SK-N-SH treated with all-trans-retinoic acid at 6 μM for 48 hours (cell line): ENCODE results near the gene MPPED2.

Experiments used
- ATAC-seq: fragments of 200-7000 bp; cut with Tn5 transposase; 3 replicates; pipeline ENCODE4 v1.9.1; 2020; ENCODE audit warnings: mild to moderate bottlenecking, moderate library complexity
- ARNTL ChIP-seq: fragments of 450-650 bp; formaldehyde crosslinking; IDR thresholded peaks from 2 replicates; pipeline ENCODE4 v1.5.0; 2020; ENCODE audit warnings: low read depth, mild to moderate bottlenecking, moderate library complexity, borderline replicate concordance
- BACH2 ChIP-seq: fragments of 250-450 bp; sonication (Bioruptor Pico); IDR thresholded peaks from 2 replicates; pipeline ENCODE4 v1.9.0; 2021; ENCODE audit warnings: mild to moderate bottlenecking, borderline replicate concordance
- CSDC2 ChIP-seq: fragments of 250-450 bp; sonication (Bioruptor Pico); IDR thresholded peaks from 2 replicates; pipeline ENCODE4 v1.5.0; 2020; ENCODE audit warnings: mild to moderate bottlenecking, moderate library complexity
- ESRRG ChIP-seq: fragments of 250-450 bp; sonication (Bioruptor Pico); IDR thresholded peaks from 2 replicates; pipeline ENCODE4 v1.6.1; 2021; ENCODE audit warnings: mild to moderate bottlenecking
- GLIS3 ChIP-seq: fragments of 250-450 bp; sonication (Bioruptor Pico); IDR thresholded peaks from 2 replicates; pipeline ENCODE4 v1.5.0; 2020; ENCODE audit warnings: mild to moderate bottlenecking, moderate library complexity
- POU6F1 ChIP-seq: fragments of 250-450 bp; sonication (Bioruptor Pico); IDR thresholded peaks from 2 replicates; pipeline ENCODE4 v1.8.0; 2021; ENCODE audit warnings: low read depth, mild to moderate bottlenecking, moderate library complexity, borderline replicate concordance
- PPARA ChIP-seq: fragments of 250-450 bp; sonication (Bioruptor Pico); IDR thresholded peaks from 2 replicates; pipeline ENCODE4 v1.5.0; 2020; ENCODE audit warnings: mild to moderate bottlenecking, borderline replicate concordance
- RARB ChIP-seq: fragments of 250-450 bp; sonication (Bioruptor Pico); IDR thresholded peaks from 2 replicates; pipeline ENCODE4 v1.8.0; 2021; ENCODE audit warnings: mild to moderate bottlenecking, moderate library complexity
- SNAI2 ChIP-seq: fragments of 250-450 bp; sonication (Bioruptor Pico); IDR thresholded peaks from 2 replicates; pipeline ENCODE4 v1.5.0; 2020; ENCODE audit warnings: mild to moderate bottlenecking, moderate library complexity
- TCF4 ChIP-seq: fragments of 250-450 bp; sonication (Bioruptor Pico); IDR thresholded peaks from 2 replicates; pipeline ENCODE4 v1.8.0; 2021; ENCODE audit warnings: mild to moderate bottlenecking, moderate library complexity, borderline replicate concordance
- TOX ChIP-seq: fragments of 250-450 bp; sonication (Bioruptor Pico); IDR thresholded peaks from 2 replicates; pipeline ENCODE4 v1.8.0; 2021; ENCODE audit warnings: mild to moderate bottlenecking, moderate library complexity, borderline replicate concordance
- ZFP3 ChIP-seq: fragments of 250-450 bp; sonication (Bioruptor Pico); IDR thresholded peaks from 2 replicates; pipeline ENCODE4 v1.5.0; 2020; ENCODE audit warnings: mild to moderate bottlenecking, moderate library complexity
- ZFP30 ChIP-seq: fragments of 450-650 bp; formaldehyde crosslinking; IDR thresholded peaks from 2 replicates; pipeline ENCODE4 v1.5.0; 2022; ENCODE audit warnings: mild to moderate bottlenecking, moderate library complexity
- ZNF565 ChIP-seq: fragments of 450-650 bp; formaldehyde crosslinking; conservative IDR thresholded peaks from 2 replicates; pipeline ENCODE4 v1.5.0; 2020; ENCODE audit warnings: low read depth, mild to moderate bottlenecking, moderate library complexity
- ZNF70 ChIP-seq: fragments of 450-650 bp; formaldehyde crosslinking; IDR thresholded peaks from 2 replicates; pipeline ENCODE4 v1.5.0; 2020; ENCODE audit warnings: mild to moderate bottlenecking, moderate library complexity
- ZNF8 ChIP-seq: fragments of 450-650 bp; formaldehyde crosslinking; IDR thresholded peaks from 2 replicates; pipeline ENCODE4 v1.5.0; 2020; ENCODE audit warnings: mild to moderate bottlenecking, moderate library complexity
- TF ChIP-seq, protein P1 (sequence below): fragments of 250-450 bp; sonication (Bioruptor Pico); IDR thresholded peaks from 2 replicates; pipeline ENCODE4 v1.5.0; 2020; ENCODE audit warnings: mild to moderate bottlenecking, moderate library complexity
- TF ChIP-seq, protein P2 (sequence below): fragments of 250-450 bp; sonication (Bioruptor Pico); IDR thresholded peaks from 2 replicates; pipeline ENCODE4 v1.5.1; 2021; ENCODE audit warnings: mild to moderate bottlenecking, moderate library complexity

Gene MPPED2

GRCh38 chr11:30535818-30536217 lies 50.3 kb downstream of the MPPED2 start:
- ATAC-seq, result no peak
- TF ChIP-seq, protein P1, sequence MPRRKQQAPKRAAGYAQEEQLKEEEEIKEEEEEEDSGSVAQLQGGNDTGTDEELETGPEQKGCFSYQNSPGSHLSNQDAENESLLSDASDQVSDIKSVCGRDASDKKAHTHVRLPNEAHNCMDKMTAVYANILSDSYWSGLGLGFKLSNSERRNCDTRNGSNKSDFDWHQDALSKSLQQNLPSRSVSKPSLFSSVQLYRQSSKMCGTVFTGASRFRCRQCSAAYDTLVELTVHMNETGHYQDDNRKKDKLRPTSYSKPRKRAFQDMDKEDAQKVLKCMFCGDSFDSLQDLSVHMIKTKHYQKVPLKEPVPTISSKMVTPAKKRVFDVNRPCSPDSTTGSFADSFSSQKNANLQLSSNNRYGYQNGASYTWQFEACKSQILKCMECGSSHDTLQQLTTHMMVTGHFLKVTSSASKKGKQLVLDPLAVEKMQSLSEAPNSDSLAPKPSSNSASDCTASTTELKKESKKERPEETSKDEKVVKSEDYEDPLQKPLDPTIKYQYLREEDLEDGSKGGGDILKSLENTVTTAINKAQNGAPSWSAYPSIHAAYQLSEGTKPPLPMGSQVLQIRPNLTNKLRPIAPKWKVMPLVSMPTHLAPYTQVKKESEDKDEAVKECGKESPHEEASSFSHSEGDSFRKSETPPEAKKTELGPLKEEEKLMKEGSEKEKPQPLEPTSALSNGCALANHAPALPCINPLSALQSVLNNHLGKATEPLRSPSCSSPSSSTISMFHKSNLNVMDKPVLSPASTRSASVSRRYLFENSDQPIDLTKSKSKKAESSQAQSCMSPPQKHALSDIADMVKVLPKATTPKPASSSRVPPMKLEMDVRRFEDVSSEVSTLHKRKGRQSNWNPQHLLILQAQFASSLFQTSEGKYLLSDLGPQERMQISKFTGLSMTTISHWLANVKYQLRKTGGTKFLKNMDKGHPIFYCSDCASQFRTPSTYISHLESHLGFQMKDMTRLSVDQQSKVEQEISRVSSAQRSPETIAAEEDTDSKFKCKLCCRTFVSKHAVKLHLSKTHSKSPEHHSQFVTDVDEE (CRISPR knock-in tag), result peak; percentile 66; the same call in 1 of the 2 replicates
- TF ChIP-seq GLIS3 (CRISPR knock-in tag), result no peak
- TF ChIP-seq TCF4, result peak; percentile 89
- TF ChIP-seq TOX, result no peak
- no peak for TF ChIP-seq ZFP30
- TF ChIP-seq ESRRG (CRISPR knock-in tag), result no peak
- no peak for TF ChIP-seq ARNTL (CRISPR knock-in tag)

DNA sequence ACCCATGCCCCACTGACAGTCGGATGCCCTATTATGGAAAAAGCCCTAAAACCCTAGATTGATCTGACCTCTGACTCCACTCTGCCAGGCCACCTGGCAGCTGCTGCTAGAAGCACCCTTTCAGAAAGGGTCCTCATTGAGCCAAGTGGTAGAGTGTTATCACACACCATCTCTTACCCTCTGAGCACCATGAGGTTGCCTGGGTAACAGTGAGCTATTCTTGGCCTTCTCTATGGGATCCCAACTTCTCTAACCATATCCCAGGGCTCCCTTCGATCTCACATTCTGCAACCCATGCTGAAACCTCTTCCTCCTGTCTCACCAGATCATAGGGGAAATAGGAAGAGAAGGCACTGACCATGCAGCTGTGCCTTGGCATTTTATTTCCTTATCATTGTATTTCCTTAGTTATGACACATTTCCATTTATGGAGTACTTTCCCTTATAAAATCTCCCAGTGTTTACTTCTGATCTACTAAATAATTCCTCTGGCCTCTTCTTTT lies 52.7 kb downstream of the MPPED2 start:
- TF ChIP-seq, protein P1 (CRISPR knock-in tag), result no peak
- no peak for TF ChIP-seq ARNTL (CRISPR knock-in tag)
- no peak for TF ChIP-seq ZNF565
- TF ChIP-seq, all 23 proteins: peak for 0
- no peak for ATAC-seq

- TF ChIP-seq ZNF565, result no peak
- TF ChIP-seq, protein P1 (CRISPR knock-in tag), result no peak
- TF ChIP-seq RARB (CRISPR knock-in tag), result no peak
- no peak for TF ChIP-seq POU6F1 (CRISPR knock-in tag)
- TF ChIP-seq PPARA, result no peak
- no peak for TF ChIP-seq BACH2 (CRISPR knock-in tag)
Observed at GRCh38 chr11:30527566-30527965, 58.6 kb downstream of the MPPED2 start.

DNA sequence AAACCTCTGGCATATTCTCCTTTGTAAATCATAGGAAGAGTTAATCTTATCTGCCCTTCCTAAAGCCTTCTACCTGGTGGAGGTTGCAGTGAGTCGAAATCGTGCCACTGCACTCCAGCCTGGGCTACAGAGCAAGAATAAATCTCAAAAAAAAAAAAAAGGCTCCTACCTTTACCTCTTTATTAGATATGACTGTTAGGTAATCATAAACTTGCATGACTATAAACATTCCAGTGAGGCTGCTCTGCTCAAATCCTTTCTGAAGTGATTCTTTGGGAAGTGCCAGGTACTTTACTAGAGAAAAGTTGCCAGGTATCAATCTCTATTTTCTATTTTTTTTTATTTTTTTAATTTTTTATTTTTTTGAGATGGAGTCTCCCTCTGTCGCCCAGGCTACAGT lies 59.6 kb downstream of the MPPED2 start:
- no peak for ATAC-seq
- no peak for TF ChIP-seq CSDC2
- no peak for TF ChIP-seq ESRRG (CRISPR knock-in tag)
- no peak for TF ChIP-seq TCF4
- TF ChIP-seq RARB (CRISPR knock-in tag), result no peak
- TF ChIP-seq ZNF70, result no peak
- no peak for TF ChIP-seq SNAI2 (CRISPR knock-in tag)
- TF ChIP-seq ZNF8 (CRISPR knock-in tag), result no peak
- no peak for TF ChIP-seq BACH2 (CRISPR knock-in tag)
- TF ChIP-seq, protein P2, sequence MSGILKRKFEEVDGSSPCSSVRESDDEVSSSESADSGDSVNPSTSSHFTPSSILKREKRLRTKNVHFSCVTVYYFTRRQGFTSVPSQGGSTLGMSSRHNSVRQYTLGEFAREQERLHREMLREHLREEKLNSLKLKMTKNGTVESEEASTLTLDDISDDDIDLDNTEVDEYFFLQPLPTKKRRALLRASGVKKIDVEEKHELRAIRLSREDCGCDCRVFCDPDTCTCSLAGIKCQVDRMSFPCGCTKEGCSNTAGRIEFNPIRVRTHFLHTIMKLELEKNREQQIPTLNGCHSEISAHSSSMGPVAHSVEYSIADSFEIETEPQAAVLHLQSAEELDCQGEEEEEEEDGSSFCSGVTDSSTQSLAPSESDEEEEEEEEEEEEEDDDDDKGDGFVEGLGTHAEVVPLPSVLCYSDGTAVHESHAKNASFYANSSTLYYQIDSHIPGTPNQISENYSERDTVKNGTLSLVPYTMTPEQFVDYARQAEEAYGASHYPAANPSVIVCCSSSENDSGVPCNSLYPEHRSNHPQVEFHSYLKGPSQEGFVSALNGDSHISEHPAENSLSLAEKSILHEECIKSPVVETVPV (CRISPR knock-in tag), result no peak
- no peak for TF ChIP-seq ZFP3 (CRISPR knock-in tag)

More at GRCh38 chr11:30527566-30527965, 58.6 kb downstream of the MPPED2 start:
- no peak for ATAC-seq
